ENCODE data around the gene CLASP1.
"Not testable (repeated sequence)": the region's sequence is repeated elsewhere in the genome, so short reads cannot be mapped to it uniquely, and the experiment has no call there.

The CLASP1 gene

GRCh38 chr2:121613152-121613551 lies 36.1 kb downstream of the CLASP1 start:
- DNase-seq = no peak

GRCh38 chr2:121611730-121612705 lies 37.2 kb downstream of the CLASP1 start:
- DNase-seq = no peak

GRCh38 chr2:121611048-121611649 lies 38.1 kb downstream of the CLASP1 start:
- not testable (repeated sequence) for DNase-seq

GRCh38 chr2:121610487-121610874 lies 38.8 kb downstream of the CLASP1 start:
- DNase-seq = not testable (repeated sequence)

- no peak for DNase-seq
Observed at GRCh38 chr2:121608967-121609366, 40.3 kb downstream of the CLASP1 start.

- DNase-seq = no peak
Observed at GRCh38 chr2:121608367-121608766, 40.9 kb downstream of the CLASP1 start.

- no peak for DNase-seq
Observed at GRCh38 chr2:121605820-121606733, 43.2 kb downstream of the CLASP1 start.

GRCh38 chr2:121603185-121603584 lies 46.1 kb downstream of the CLASP1 start:
- no peak for DNase-seq

- DNase-seq = no peak
Observed at GRCh38 chr2:121599963-121600651, 49.2 kb downstream of the CLASP1 start.

GRCh38 chr2:121598087-121598486 lies 51.2 kb downstream of the CLASP1 start:
- DNase-seq = no peak

- no peak for DNase-seq
Observed at GRCh38 chr2:121596221-121597080, 52.8 kb downstream of the CLASP1 start.

GRCh38 chr2:121595012-121595891 lies 54.0 kb downstream of the CLASP1 start:
- DNase-seq = no peak

GRCh38 chr2:121591199-121591598 lies 58.1 kb downstream of the CLASP1 start:
- DNase-seq = no peak

GRCh38 chr2:121588357-121588756 lies 60.9 kb downstream of the CLASP1 start:
- DNase-seq = no peak

GRCh38 chr2:121587131-121587530 lies 62.1 kb downstream of the CLASP1 start:
- no peak for DNase-seq

GRCh38 chr2:121584741-121585140 lies 64.5 kb downstream of the CLASP1 start:
- DNase-seq = no peak

GRCh38 chr2:121583555-121583954 lies 65.7 kb downstream of the CLASP1 start:
- DNase-seq = no peak

- no peak for DNase-seq
Observed at GRCh38 chr2:121582272-121582671, 67.0 kb downstream of the CLASP1 start.

GRCh38 chr2:121579309-121579708 lies 70.0 kb downstream of the CLASP1 start:
- DNase-seq = no peak

- DNase-seq = no peak
Observed at GRCh38 chr2:121577381-121577780, 71.9 kb downstream of the CLASP1 start.

Data from activated CD8-positive, alpha-beta memory T cell treated with anti-CD3 and anti-CD28 coated beads for 24 hours (primary cell).